A673 (cell line): ENCODE data around the gene BLVRB.

Experiments
- CTCF ChIP-seq: fragments of 300-800, 200-600 bp; sonication (generic); conservative IDR thresholded peaks from 2 replicates; pipeline ENCODE4 v1.5.1; 2017; ENCODE audit warnings: low read depth, mild to moderate bottlenecking, antibody characterized with exemption, low read length, moderate library complexity, mixed read lengths
- EZH2 ChIP-seq: fragments of 200-600 bp; sonication (generic); IDR thresholded peaks from 2 replicates; pipeline ENCODE4 v1.6.1; 2017; ENCODE audit warnings: borderline replicate concordance, low read depth, mild to moderate bottlenecking, mixed read lengths, antibody characterized with exemption, low read length; ENCODE audit not compliant: poor library complexity, severe bottlenecking

- TF ChIP-seq CTCF (no peak), EZH2 (no peak)
Measured at GRCh38 chr19:40441719-40442253, 23.8 kb downstream of the BLVRB start.
